Lower lobe of right lung (tissue), 2 donors: ENCODE data around the gene CHMP1A. TPM values are rescaled to one million over a fixed set of nuclear protein-coding genes. Genes with fewer than 3 reads are reported as not detected.

Source experiments
- ATAC-seq, 2 donors: fragments of 200-7000 bp; cut with Tn5 transposase; one replicate each; pipeline ENCODE4 v1.9.1; 2020 to 2022; ENCODE audit warnings: mild to moderate bottlenecking in 2 of 2, moderate library complexity in 2 of 2
- DNase-seq: peaks from one replicate; pipeline ENCODE4 v3.0.0-alpha.2; 2020
- H3K27ac ChIP-seq: fragments of 200-600 bp; one replicate; pipeline ENCODE4 v1.8.0; 2022
- H3K27me3 ChIP-seq: fragments of 200-600 bp; one replicate; pipeline ENCODE4 v1.8.0; 2022; ENCODE audit warnings: low read depth
- H3K36me3 ChIP-seq: fragments of 200-600 bp; one replicate; pipeline ENCODE4 v1.8.0; 2022; ENCODE audit warnings: mild to moderate bottlenecking
- H3K4me1 ChIP-seq: fragments of 200-600 bp; one replicate; pipeline ENCODE4 v1.8.0; 2022
- H3K4me3 ChIP-seq: fragments of 200-600 bp; one replicate; pipeline ENCODE4 v1.8.0; 2022; ENCODE audit warnings: mild to moderate bottlenecking
- H3K9me3 ChIP-seq: fragments of 200-600 bp; one replicate; pipeline ENCODE4 v1.8.0; 2022
- intact Hi-C: fragments of 100-400 bp; cut with DNase I; formaldehyde crosslinking; loops from one replicate; pipeline ENCODE4 v1.11.0; 2022
- total RNA-seq: library from RNA; stranded (reverse); fragmentation: NEBNext Ultra II Directional; extraction: Animal tissue kit (Norgen Biotek cat#: 25700); gene quantifications from one replicate; pipeline ENCODE4 v1.2.1, GENCODE V29; 2021
- TF ChIP-seq, protein P1 (sequence below): fragments of 200-600 bp; IDR thresholded peaks from one replicate; pipeline ENCODE4 v1.8.0; 2022; ENCODE audit warnings: antibody characterized with exemption, mild to moderate bottlenecking
- donor health status: DM: no; HTN: yes; CAD: no; lungs with severe emphysema.

The CHMP1A gene
- total RNA-seq, 1 donor from 2014 or later: 70.4 TPM

DNA sequence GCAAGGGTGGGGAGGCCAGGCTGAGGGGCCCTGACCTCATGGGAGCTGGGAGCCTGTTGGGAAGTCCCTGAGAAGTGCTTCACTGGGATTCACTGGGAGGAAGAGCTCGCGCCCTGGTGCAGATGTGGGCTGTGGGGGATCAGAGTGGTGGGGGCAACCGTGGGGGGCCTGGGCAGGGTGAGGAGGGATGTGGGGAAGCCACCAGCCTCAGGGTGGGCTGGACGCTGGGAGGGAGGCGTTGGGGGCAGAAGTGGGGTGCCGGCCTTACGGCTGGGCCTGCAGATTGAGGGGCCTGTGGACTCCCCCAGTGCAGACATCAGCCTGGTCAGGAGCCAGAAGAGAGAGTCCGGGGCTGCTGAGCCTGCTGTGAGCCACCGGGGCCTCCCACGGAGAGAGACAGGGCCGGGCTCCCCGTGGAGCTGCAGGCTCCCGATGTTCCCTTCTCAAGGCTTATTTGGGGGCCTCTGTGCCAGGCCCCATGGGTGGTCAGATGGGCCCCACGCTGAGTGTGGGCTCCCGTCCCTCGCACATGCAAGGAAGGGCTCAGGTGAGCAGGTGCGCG lies 36.3 kb downstream of the CHMP1A start:
- Histone ChIP-seq H3K27ac (no peak overlapping the region), H3K27me3 (peaks cover 7% of the 10 kb centered on the region), H3K4me1 (no peaks in the 10 kb centered on the region), H3K9me3 (no peaks in the 10 kb centered on the region), H3K4me3 (no peak overlapping the region), H3K36me3 (no peaks in the 10 kb centered on the region)
- ATAC-seq: no peak
- TF ChIP-seq, protein P1, sequence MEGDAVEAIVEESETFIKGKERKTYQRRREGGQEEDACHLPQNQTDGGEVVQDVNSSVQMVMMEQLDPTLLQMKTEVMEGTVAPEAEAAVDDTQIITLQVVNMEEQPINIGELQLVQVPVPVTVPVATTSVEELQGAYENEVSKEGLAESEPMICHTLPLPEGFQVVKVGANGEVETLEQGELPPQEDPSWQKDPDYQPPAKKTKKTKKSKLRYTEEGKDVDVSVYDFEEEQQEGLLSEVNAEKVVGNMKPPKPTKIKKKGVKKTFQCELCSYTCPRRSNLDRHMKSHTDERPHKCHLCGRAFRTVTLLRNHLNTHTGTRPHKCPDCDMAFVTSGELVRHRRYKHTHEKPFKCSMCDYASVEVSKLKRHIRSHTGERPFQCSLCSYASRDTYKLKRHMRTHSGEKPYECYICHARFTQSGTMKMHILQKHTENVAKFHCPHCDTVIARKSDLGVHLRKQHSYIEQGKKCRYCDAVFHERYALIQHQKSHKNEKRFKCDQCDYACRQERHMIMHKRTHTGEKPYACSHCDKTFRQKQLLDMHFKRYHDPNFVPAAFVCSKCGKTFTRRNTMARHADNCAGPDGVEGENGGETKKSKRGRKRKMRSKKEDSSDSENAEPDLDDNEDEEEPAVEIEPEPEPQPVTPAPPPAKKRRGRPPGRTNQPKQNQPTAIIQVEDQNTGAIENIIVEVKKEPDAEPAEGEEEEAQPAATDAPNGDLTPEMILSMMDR: no peak
- intact Hi-C loops: no loop called here
- no peak for DNase-seq

GRCh38 chr16:89620406-89620841 lies 37.1 kb downstream of the CHMP1A start:
- Histone ChIP-seq H3K9me3 (no peaks in the 10 kb centered on the region), H3K4me3 (no peak overlapping the region), H3K36me3 (no peaks in the 10 kb centered on the region), H3K4me1 (no peaks in the 10 kb centered on the region), H3K27me3 (peaks cover 7% of the 10 kb centered on the region), H3K27ac (no peak overlapping the region)
- TF ChIP-seq, protein P1: no peak
- DNase-seq (no peak), ATAC-seq (no peak)
- intact Hi-C loops: no loop called here

DNA sequence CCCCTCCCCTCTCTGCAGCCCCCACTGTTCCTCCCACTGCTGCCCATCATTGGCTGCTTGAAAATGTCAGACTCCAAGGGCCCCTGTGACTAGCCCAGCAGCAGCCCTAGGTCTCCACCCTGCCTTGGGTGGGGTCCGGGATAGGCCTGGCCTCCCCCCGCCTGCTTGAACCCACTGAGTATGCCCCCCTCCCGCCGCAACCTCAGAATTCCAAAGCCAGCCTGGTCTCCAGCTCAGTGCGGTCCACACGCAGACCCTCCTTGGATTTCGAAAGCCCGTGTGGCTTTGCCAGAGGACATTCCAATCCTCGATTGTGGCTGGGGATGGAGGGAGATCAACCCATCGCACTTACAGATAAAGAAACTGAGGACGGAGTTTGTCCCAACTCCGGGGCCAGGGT lies 37.7 kb downstream of the CHMP1A start:
- no peak overlapping the region for H3K27ac ChIP-seq
- H3K36me3 ChIP-seq: no peaks in the 10 kb centered on the region
- H3K9me3 ChIP-seq: no peaks in the 10 kb centered on the region
- ATAC-seq (no peak), DNase-seq (no peak)
- no peaks in the 10 kb centered on the region for H3K4me1 ChIP-seq
- TF ChIP-seq, protein P1: no peak
- intact Hi-C loops: no loop called here
- H3K4me3 ChIP-seq: no peak overlapping the region
- peaks cover 7% of the 10 kb centered on the region for H3K27me3 ChIP-seq

DNA sequence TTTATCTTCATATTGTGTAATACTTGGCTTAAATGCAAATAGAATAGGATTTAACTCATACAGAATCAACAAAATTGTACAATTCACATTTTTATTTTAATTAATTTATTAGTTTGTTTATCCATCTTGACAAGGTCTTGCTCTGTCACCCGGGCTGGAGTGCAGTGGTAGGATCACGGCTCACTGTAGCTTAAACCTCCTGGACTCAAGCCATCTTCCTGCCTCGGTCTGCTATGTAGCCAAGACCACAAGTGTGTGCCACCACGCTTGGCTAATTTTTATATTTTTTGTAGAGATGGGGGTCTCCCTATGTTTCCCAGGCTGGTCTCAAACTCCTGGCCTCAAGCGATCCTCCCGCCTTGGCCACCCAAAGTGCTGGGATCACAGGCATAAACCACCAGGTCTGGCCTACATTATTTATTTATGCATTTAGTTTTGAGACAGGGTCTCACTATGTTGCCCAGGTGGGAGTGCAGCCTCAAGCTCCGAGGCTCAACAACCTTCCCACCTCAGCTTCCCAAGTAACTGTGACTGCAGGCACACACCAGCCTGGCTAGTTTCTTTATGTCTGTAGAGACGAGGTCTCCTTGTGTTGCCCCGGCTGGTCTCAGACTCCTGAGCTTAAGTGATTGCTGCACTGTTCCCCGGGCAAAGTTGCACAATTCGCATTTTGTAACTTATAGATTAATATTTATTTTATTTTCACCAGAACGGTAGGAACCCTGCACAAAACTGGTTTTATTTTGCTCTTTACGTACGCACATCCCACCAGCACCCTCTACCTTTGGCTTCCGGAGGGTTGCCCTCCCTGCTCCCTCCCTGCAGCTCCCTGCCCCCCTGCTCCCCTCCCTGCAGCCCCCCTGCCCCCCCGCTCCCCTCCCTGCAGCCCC lies 39.2 kb downstream of the CHMP1A start:
- peaks cover 7% of the 10 kb centered on the region for H3K27me3 ChIP-seq
- no peak for ATAC-seq
- H3K4me3 ChIP-seq: no peak overlapping the region

GRCh38 chr16:89617036-89617435 lies 40.5 kb downstream of the CHMP1A start:
- Histone ChIP-seq H3K36me3 (no peaks in the 10 kb centered on the region), H3K27me3 (peaks cover 7% of the 10 kb centered on the region), H3K4me1 (no peaks in the 10 kb centered on the region), H3K4me3 (no peak overlapping the region), H3K27ac (peak overlapping the region; percentile 36), H3K9me3 (no peaks in the 10 kb centered on the region)
- intact Hi-C loops: no loop called here
- DNase-seq: no peak
- ATAC-seq: no peak
- TF ChIP-seq, protein P1: no peak

More for the DNA sequence above, 39.2 kb downstream of the CHMP1A start:
- Histone ChIP-seq H3K9me3 (no peaks in the 10 kb centered on the region), H3K36me3 (no peaks in the 10 kb centered on the region), H3K27ac (no peak overlapping the region), H3K4me1 (no peaks in the 10 kb centered on the region)
- intact Hi-C loops: no loop called here
- DNase-seq: no peak
- TF ChIP-seq, protein P1: no peak
